H1 (cell line): ENCODE results near the gene FMNL2. TPM values are rescaled to one million over a fixed set of nuclear protein-coding genes. Genes with fewer than 3 reads are reported as not detected.

ENCODE experiments used
- CHD2 ChIP-seq: IDR thresholded peaks from 2 replicates; pipeline ENCODE4 v1.6.1; 2012; ENCODE audit warnings: low read length, improper control_type of control experiment
- EGR1 ChIP-seq: IDR thresholded peaks from 2 replicates; pipeline ENCODE4 v1.6.1; 2011; ENCODE audit warnings: low read depth, low read length, borderline replicate concordance
- polyA plus RNA-seq, 7 experiments: library from polyadenylated mRNA; depleted of rRNA in 3 of 7; stranded (reverse) in 5 of 7; unstranded in 2 of 7; fragments of >200 nt in 5 of 7; fragments of 200-250 nt in 2 of 7; gene quantifications; 1 replicate in 5 of 7; 2 replicates in 1 of 7; 4 replicates in 1 of 7; pipeline versions ENCODE4 v1.2.1 to v1.2.3, GENCODE V29; 2011 to 2013; ENCODE audit warnings: missing spikeins in 2 of 7, mixed read lengths in 2 of 7
- total RNA-seq: library from RNA; stranded (reverse); fragmentation: NEBNext Ultra II Directional; extraction: Animal tissue kit (Norgen Biotek cat#: 25700); gene quantifications from 2 replicates; pipeline ENCODE4 v1.2.1, GENCODE V29; 2021

FMNL2 gene
- total and polyA plus RNA-seq, 2 of the 8 experiments (the other 6 are each of a cell fraction or from before 2014, with no cell fraction given) = 15.5 to 45.1 TPM

DNA sequence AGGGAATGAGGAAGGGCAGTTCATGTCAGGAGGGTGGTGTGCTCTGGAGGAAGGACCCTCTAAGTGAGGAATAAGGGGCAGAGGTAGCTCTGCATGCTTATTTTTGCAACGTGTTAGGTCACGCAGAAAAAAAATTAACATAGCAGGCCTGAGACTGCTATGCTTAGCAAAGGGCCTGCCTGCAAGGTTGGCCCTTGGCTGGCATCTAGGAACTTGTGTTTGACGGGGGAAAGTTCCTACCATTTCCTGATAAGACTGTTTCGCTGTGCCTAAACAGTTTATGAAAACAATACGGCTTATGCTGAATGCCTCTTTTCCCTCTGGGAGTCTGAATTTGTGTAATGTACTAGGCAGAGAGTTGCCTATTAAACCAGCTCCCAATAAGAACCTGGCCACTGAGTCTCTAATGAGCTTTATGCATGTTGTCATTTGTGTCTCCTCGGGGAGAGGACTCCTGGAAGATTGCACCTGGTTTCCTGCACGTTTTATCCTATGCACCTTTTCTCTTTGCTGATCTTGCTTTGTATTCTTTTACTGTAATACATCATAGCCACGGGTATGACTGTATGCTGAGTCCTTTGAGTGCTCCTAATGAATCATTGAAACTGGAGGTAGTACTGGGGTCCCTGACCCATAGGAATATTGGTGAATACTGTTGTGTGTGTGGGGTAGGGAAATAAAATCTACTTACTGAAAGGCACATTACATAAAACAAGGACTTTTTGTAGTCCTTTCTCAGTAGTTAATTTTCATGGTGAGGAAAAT is 213.3 kb downstream of the FMNL2 start (continued):
- TF ChIP-seq EGR1 (no peak), CHD2 (no peak)
